IPS-NIHi7 (cell line): ENCODE results near the gene ZIC5.

Source experiments
- DNase-seq: peaks from one replicate; pipeline ENCODE4 v3.0.0; 2012; ENCODE audit warnings: mixed read lengths; ENCODE audit errors: extremely low spot score

ZIC5 gene

GRCh38 chr13:99975626-99976025 lies 4.1 kb upstream of the ZIC5 start:
- no peak for DNase-seq

- no peak for DNase-seq
Measured at GRCh38 chr13:99974939-99975561, 3.5 kb upstream of the ZIC5 start.

GRCh38 chr13:99974296-99974938 lies 2.9 kb upstream of the ZIC5 start:
- no peak for DNase-seq

- DNase-seq = no peak
Measured at GRCh38 chr13:99973808-99974185, 2.2 kb upstream of the ZIC5 start.

- no peak for DNase-seq
Measured at GRCh38 chr13:99973163-99973807, 1.7 kb upstream of the ZIC5 start.

- DNase-seq = no peak
Measured at GRCh38 chr13:99972190-99972731, 694 bp upstream of the ZIC5 start.

- DNase-seq = no peak
Measured at GRCh38 chr13:99970651-99971575, 654 bp downstream of the ZIC5 start.

- peak; percentile 76 for DNase-seq
Measured at GRCh38 chr13:99969919-99970650, 1.5 kb downstream of the ZIC5 start.

GRCh38 chr13:99969453-99969918 lies 2.1 kb downstream of the ZIC5 start:
- no peak for DNase-seq

GRCh38 chr13:99968521-99969452 lies 2.8 kb downstream of the ZIC5 start:
- DNase-seq = no peak

GRCh38 chr13:99967869-99968520 lies 3.6 kb downstream of the ZIC5 start:
- no peak for DNase-seq

- no peak for DNase-seq
Measured at GRCh38 chr13:99967498-99967868, 4.1 kb downstream of the ZIC5 start.

- no peak for DNase-seq
Measured at GRCh38 chr13:99966064-99966805, 5.3 kb downstream of the ZIC5 start.

GRCh38 chr13:99965329-99966000 lies 6.1 kb downstream of the ZIC5 start:
- no peak for DNase-seq

GRCh38 chr13:99963816-99964339 lies 7.7 kb downstream of the ZIC5 start:
- DNase-seq = no peak

- no peak for DNase-seq
Measured at GRCh38 chr13:99962242-99962641, 9.3 kb downstream of the ZIC5 start.

- no peak for DNase-seq
Measured at GRCh38 chr13:99961636-99962035, 9.9 kb downstream of the ZIC5 start.
